CD4-positive, alpha-beta T cell treated with Interleukin-4 for 4 hours (primary cell): ENCODE data around the gene SIGLEC14.
"Not testable (repeated sequence)": the region's sequence is repeated elsewhere in the genome, so short reads cannot be mapped to it uniquely, and the experiment has no call there.

Experiments used
- DNase-seq: peaks from one replicate; pipeline ENCODE4 v3.0.0-alpha.2; 2020

Gene SIGLEC14

DNA sequence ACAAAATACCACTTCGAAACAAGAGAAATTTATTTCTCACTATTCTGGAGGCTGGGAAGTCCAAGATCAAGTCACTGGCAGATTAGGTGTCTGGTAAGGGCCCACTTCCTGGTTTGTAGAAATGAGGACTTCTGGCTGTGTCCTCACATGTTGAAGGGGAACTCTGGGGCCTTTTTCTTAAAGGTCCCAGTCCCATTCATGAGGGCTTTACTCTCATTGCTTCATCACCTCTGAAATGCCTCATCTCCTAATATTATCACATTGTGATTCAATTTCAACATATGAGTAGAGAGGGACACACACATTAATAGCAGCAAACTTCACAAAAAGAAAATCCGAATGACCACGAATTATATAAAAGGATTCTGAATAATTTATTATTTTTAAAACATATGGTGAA lies 21.6 kb upstream of the SIGLEC14 start:
- no peak for DNase-seq

DNA sequence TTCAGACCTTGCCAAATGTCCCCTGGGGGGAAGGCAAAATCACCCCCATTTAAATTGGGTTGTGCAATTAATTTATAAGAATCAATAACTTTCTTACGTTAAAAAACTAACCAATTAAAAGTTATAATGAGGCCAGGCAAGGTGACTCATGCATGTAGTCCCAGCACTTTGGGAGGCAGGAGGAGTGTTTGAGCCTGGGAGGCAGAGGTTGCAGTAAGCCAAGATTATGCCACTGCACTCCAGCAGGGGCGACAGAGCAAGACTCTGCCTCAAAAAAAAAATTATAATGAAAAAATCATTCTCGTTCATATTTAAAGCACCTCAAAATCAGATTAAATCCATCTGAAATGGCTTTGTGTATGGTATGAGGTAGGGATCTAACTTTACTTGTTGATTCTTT lies 18.4 kb upstream of the SIGLEC14 start:
- no peak for DNase-seq

DNA sequence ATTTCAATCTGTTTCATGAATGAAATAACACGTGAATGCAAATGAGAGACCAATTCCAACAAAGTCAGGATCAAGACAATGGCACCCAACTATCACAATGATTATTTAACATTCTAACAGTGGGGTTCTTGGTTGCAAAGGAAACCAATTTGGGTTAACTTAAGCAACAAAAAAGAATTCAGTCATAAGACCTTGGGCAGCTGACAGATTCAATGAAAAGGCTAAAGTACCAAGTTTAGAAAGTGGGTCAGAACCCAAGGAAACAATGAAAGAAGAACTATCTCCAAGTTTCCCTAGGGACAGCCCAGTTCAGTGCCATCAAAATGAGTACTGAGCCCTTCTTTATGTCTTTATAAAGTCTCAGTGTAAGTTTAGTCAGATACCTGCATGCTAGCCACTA lies 17.5 kb upstream of the SIGLEC14 start:
- DNase-seq: no peak

DNA sequence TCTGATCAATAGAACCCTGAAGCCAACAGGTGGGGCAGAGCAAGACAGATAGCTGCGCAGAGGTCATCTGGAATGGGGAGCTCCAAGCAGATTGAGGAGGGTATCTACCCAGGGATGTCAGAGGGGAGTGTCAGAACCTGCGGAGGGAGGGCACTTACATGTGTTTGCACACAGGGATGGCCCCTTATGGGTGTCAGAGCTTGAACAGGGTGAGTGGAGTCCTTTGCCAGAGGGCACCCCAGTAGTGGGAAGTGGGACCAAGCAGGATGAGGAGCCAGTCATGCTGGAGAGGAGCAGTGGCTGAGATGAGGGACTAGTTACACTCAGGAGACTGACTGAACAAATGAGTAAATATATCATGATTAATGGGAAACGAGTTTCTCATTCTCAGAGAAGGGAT lies 17.0 kb upstream of the SIGLEC14 start:
- no peak for DNase-seq

DNA sequence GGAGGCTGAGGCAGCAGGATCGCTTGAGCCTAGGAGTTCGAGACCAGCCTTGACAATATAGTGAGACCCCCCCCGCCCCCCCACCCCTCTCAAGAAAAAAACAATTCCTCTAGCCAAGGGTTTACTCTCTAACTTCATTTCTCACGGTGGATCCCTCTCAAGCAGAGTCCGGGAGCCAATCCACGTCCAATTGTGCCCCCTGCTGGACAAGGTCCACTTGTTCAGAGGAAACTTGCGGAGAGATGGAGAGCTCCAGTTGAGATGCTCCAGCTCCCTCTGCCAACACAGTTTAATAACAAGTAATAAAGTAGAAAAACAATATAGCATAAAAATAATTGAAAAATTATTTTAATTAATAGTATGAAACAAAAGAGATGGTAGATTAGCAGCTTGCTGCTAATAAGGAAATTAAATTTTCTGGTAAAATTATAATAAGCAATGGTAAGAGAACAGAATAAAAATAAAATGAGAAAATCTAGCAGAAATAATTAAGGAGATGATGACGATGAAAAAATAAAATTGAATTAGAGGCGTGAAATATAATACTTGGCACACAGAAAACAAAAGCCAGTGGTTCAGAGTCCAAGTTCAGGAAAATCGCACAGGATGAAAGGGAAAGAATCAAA lies 14.5 kb upstream of the SIGLEC14 start:
- peak; percentile 35 for DNase-seq

DNA sequence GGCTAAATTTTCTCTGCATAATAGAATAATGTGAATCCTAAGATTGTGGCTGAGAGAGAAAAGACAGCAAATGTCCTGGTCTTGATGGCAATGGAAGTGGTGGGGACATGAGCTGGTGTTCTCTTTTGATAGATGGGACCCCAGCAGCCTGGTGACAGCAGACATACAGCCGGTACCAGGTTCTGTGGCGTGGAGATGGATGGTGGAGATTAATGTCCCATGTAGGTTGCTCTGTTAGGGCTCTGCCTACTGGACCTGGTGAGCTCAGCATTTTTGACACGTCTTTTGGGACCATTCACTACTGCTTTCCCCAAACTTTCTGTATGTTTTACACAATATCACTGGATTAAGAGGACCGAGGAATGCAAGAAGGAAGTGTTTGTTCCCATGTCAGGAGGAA lies 8.2 kb upstream of the SIGLEC14 start:
- no peak for DNase-seq

DNA sequence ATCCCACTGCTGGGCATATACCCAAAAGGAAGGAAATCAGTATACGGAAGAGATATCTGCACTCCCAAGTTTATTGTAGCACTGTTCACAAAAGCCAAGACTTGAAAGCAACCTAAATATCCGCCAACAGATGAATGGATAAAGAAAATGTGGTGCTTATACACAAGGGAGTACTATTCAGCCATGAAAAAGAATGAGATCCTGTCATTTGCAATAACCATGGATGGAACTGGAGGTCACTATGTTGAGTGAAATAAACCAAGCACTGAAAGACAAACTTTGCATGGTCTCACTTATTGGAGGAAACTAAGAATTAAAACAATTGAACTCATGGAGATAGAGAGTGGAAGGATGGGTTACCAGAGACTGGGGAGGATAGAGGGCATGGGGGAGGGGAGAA lies 6.5 kb upstream of the SIGLEC14 start:
- DNase-seq: no peak

DNA sequence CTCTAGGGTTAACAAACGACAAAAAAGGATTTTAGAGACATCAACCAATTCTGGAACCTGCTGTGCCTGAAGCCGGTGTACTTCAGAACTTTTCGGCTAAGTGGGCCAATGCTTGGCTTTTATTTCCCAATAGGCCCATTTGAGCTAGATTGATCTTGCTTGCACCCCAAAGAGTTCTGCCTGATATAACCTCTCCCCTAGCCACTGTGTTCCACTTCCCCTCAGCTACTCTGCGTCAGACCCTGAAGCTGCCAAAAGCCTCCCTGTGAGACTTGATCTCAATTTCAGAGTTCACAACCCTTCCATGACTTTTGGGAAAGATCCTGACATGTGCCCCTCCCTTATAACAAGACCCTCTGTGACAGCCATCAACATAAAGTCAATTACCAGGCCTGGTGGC lies 5.6 kb upstream of the SIGLEC14 start:
- no peak for DNase-seq

DNA sequence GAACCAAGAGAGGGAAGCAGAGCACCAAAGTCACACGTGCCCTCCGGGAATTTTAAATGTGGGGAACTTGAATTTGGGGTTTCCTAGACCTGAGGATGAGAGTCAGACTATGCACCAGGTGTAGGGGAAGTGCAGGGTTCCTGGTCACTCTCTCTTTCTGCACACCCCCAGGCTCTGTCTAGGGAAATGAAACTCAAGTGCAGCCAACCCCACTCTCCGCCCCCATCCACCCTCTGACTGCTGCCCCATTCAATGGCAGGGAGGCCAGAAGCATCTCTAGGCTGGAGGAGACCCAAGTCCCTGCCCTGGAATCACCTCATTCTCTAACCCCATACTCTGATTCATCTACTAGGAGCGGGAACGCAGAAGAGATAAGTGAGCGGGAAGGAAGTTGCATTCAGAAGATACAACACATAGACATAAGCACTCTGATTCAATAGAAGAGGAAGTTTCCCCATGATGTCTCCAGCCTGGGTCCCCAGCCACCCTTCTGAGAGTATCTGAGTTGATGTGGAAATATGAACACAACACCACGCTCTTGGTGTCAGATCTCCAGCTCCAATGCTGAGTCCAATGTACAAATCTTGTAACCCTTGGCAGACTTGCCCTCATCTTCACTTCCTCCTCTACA lies 4.7 kb upstream of the SIGLEC14 start:
- peak; percentile 2 for DNase-seq

DNA sequence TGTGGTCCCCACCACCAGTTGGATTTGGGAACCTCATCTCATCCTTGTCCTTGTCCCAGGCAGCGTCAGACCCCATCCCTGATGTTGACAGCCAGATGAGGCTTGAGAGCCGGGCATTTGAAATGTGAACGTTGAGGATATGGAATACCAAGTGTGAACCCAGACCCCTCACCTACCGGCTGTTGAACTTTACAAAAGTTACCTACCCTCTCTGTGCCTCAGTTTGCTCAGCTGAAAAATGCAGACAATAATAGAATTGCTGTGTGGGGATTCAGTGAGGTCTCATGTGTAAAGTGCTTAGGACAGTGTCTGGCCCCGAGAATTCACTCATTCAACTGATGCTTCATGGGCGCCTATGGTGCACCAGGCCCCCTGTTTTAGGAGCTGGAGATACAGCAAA lies 693 bp upstream of the SIGLEC14 start:
- DNase-seq: no peak

DNA sequence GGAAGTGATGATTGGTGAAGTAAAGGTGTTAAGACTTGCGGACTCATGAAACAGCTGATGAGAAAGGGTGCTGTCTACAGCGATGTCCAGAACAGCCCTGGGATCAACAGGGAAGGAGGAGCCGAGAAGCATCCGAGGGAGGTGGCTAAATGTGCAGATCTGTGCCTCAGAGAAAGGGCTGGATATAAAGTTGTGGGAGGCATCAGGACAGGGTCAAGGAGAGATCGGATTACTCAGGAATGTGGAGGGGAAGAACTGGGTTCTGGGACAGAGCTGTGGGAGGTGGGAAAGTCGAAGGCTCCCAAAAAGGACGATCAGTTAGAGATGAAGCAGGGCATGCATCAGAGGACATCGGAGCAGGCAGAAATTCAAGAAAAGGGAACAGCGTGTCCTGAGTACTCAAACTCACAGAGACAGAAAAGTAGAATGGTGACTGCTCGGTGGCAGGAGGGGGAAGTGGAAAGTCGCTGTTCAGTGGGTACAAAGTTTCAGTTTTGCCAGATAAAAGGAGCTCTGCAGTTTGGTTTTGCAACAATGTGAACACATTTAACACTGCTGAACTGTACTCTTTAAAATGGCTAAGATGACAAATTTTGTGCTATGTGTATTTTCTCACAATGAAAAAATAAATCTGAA lies 1.9 kb downstream of the SIGLEC14 start:
- DNase-seq: no peak

DNA sequence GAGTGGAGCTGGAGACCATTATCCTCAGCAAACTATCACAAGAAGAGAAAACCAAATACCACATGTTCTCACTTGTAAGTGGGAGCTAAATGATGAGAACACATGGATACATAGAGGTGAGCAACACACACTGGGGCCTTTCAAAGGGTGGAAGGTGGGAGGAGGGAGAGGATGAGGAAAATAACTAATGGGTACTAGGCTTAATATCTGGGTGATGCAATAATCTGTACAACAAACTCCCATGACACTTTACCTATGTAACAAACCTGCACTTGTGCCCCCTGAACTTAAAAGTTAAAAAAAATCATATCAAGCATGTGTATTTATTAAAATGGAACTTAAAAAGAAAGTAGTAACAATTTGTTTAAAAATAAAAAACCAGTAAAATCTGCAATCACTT lies 5.0 kb downstream of the SIGLEC14 start:
- DNase-seq: no peak

DNA sequence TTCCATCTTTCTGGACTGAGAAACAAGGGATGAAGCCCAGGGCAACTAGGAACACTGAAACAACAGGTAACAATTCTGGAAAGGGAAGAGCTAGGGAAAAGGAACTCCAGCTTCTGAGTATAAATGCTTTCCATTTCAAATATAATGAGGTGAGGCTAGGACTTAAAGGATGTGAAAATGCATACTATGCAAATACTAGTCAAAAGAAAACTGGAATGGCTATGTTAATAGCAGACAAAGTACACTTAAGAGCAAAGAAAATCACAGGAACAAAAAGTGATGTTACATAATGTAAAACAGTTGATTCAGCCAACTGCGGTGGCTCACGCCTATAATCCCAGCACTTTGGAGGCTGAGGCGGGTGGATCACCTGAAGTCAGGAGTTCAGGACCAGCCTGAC lies 6.2 kb downstream of the SIGLEC14 start:
- no peak for DNase-seq

DNA sequence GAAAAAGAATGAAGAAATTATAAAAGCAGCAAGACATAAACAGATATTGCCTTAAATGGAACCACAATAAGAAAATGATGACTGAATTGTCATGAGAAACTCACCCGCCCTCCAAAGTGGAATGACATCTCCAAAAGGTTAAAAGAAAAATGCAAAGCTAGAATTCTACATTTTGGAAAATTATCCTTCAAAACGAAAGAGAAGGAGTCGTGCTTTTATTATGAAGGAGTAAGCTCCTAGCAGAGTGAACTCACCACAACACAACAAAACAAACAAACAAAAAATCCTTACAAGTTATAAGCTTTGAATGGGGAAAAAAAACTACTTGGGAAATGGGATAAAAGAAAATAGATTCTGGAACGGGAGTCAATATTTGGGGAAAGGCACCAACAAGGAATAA lies 6.7 kb downstream of the SIGLEC14 start:
- no peak for DNase-seq

DNA sequence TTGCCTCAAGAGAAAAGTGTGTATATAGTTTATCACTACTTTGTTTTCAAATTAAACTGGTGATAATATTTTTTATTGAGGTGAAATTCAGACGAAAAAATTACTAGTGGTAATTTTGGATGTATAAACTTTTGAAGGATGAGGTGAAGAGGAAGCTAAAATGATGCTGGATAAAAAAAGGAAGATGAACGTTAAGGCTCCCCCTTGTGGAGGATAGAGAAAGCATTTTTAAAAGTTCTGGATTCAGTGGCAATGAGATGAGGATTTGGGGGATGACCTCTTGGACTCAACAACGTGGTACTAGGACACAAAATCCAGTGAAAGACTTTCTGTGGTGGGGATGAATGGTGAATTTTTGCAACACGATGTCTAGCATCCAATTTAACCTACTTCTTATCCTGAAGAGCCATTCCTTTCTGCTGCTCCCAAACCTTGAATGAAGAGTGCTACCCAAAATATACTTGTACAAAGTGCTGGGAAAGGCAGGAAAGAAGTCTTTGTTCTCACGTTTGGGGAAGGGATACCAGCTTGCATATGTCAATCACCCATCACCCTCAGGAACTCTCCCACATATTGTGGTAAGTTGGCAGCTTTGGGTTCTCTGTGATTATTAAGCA lies 9.2 kb downstream of the SIGLEC14 start:
- DNase-seq: no peak

DNA sequence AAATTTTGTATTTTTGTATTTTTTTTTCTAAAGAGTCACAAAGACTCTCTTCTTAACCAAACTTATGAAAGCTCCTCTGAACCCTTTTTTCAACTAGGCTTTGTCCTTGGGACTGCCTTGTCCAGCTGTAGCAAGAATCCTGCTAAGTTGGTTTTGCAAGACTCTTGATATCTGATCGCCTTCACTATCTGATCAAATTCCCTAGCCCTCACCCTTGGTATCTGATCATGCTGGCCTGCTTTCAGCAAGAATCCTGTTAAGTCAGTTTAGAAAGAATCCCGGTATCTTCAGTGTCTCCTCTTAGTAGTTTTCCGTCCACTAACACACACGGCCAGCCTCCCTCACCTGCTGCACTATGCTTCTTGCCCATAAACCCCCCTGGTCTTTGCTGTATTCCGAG lies 14.5 kb downstream of the SIGLEC14 start:
- DNase-seq: no peak

DNA sequence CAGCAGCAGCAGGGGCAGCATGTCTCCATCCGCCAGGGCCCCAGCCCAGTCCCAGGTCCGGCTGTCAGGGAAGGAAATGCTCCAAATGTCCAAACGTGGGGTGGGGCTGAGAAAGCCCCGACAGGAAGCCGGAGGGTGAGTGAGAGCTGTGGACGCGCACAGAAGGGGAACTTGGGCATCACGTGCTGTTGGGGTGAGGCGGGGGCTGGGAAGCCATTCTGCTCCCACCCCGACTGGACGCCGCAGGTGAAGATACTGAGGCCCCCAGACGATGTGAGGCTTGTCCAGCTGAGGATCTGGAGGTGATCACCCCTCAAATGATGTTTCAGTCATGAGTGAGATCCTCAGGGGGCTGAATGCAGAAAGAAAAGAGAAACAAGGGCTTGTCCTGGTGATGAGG lies 16.3 kb downstream of the SIGLEC14 start, which contains the start of gene SIGLEC5:
Gene SIGLEC5, minus strand, starts transcription at position 87 of the 400 bp plus-strand sequence. Its CDS starts 66 bp downstream, at position 21.
- DNase-seq: not testable (repeated sequence)

DNA sequence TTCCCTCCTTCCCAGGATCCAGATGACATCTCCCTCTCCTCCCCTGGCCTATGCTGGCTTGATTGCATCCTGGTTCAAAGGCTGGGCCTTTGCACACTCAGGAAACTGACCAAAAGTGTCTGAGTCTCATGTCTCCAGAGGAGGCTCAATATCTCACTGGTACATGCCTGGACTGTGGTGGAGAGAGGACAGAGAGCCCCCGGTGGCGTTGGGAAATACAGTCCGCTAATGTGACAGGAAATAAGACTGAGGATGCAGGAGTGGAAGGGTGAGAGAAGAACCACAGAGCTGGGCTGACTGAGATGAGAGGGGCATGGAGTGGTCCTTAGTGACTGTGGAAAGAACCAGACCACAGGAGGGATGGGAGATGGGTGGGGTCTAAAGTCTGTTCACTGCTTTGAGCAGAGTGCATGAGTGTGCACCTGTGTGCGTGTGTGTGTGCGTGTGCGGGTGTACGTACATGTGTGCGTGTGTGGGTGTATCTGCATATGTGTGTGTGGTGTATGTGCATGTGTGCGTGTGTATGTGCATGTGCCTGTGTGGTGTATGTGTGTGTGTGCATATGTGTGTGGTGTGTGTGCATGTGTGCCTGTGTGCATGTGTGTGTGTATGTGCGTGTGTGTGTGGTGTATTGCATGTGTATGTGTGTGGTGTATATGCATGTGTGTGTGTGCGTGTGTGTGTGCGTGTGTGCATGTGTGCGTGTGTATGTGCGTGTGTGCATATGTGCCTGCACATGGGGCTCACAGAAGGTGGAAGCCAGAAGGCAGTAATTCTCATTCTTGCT lies 18.3 kb downstream of the SIGLEC14 start:
- no peak for DNase-seq

DNA sequence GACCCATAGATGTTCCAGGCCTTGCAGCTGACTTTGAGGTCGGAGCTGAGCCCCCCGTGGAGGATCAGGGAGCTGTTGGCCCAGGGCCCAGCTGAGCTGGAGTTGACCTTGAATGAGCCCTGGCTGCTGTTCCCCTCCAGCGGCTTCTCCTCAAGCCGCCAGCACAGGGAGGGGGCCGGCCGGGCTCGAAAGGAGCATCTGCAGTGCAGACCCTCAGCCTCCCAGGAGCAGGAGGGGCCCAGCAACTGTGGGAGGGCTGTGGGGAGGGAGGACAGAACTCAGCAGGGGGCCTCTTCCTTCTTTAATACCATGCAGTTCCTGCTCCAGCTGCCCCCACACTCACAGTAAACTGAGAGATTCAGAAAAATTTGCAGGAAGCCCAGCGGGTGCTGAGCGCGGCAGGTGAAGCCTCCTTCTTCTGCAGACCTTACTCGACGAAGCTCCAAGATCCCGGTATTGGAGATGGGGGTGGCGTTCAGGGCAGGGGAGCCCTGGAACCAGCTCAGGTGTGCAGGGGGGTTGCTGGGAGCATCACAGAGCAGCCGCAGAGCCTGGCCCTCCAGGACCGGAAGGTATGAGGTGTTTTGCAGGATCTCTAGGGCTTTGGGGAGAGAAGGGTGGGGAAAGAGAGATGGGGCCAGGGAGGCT lies 19.0 kb downstream of the SIGLEC14 start:
- no peak for DNase-seq

DNA sequence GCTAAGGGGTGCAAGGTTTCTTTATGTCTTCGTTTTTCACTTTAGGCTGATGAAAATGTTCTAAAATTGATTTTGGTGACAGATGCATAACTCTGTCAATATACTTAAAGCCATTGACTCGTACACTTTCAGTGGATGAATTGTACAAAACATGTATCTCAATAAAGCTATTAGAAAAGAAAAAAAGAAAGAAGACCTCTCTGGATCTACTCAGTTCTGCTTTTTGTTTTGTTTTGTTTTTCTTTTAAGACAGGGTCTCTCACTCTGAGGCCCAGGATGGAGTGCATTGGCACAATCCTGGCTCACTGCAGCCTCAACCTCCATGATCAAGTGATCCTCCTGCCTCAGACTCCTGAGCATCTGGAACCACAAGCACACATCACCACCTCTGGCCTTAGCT lies 19.9 kb downstream of the SIGLEC14 start:
- no peak for DNase-seq

DNA sequence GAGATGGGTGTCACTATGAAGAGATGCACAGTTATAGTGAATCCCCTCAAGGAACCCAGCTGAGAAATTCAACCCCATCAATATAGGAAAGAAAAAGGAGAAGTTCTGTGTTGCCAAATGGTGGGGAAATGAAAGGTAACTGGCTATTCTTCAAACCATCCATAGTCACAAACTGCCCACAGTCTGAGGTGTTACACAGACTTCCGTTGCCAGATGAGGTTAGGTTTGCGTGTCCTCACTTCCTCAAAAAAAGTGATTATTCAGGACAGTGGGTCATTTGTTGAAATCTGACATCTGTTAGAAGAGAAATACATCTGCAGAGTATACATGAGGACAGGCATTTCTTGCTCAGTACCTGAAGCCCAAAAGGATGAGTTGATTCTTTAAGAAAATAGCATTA lies 25.4 kb downstream of the SIGLEC14 start:
- DNase-seq: peak; percentile 9

DNA sequence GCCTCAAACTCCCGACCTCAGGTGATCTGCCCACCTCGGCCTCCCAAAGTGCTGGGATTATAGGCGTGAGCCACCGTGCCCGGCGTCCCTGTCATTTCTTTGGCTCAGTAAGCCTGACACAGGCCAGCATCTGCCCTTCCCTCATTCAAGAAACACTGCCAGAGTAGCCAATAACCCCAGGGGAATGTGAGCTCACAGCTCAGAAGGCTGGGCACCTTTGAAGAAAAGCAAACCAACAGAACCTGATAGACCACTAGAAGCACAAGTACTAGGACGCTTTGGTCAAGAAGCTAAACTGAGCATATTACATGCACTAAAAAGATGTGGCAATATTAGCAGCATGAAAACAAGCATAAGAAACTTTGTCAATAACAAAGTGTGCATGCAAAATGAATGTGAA lies 30.6 kb downstream of the SIGLEC14 start:
- DNase-seq: no peak

DNA sequence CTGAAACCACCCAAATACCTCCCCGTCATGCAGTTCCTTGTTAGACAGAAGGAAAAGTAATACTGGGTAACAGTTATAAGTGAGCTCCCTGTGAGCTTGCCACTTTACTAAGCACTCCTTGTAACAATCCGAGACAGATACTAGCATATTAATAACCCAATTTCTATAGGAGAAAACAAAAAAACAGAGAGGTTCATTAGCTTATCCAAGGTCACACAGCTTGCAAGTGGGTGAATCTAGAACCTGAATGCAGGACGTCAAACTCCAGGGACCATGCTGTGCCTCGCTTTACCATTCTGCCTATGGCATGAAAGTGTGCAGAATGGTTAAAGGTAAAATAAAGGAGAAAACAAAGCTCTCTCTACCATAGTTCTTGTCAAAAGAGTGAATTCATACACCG lies 31.8 kb downstream of the SIGLEC14 start:
- no peak for DNase-seq
